ENCODE measurements around the gene POLR3E. TPM values are rescaled to one million over a fixed set of nuclear protein-coding genes. Genes with fewer than 3 reads are reported as not detected.

The POLR3E gene
- total and polyA plus RNA-seq, 4 experiments from 2014 or later: 10.0 to 94.0 (median 52.2) TPM

GRCh38 chr16:22262460-22262859 is 34.7 kb upstream of the POLR3E start:
- peaks cover 33 to 45% of the 10 kb centered on the region in 2 donors for H3K36me3 Mint-ChIP-seq
- no peaks in the 10 kb centered on the region for H3K27me3 Mint-ChIP-seq
- H3K4me3 Mint-ChIP-seq: no peak overlapping the region
- H3K9me3 ChIP-seq (ENCODE audit: control insufficient read depth in 1 of 2, low read length in 2 of 2): no peaks in the 10 kb centered on the region
- no peak for DNase-seq
- peaks cover 20% of the 10 kb centered on the region for H3K36me3 ChIP-seq (ENCODE audit: insufficient read depth, low read length)
- ChIA-PET CTCF (ENCODE audit: partially characterized antibody) (no interaction called here), POLR2A (ENCODE audit: partially characterized antibody) (interaction anchor here (3.7 kb wide), 1 partner anchor 56 kb away, joined by 10 read pairs; the partner anchor contains the start of gene EEF2K)
- peaks cover 25% of the 10 kb centered on the region for H3K4me1 ChIP-seq (ENCODE audit: insufficient read depth, low read length)
- H3K27me3 ChIP-seq (ENCODE audit: insufficient read depth, low read length): no peaks in the 10 kb centered on the region
- peak overlapping the region in 4 of 7 donors; percentile 23 to 79 (median 44) for H3K27ac Mint-ChIP-seq
- H3K9me3 Mint-ChIP-seq: no peaks in the 10 kb centered on the region
- peaks cover 11 to 37% (median 18%) of the 10 kb centered on the region in 4 donors for H3K4me1 Mint-ChIP-seq
- H3K4me3 ChIP-seq (ENCODE audit: low read length in 2 of 2): no peak overlapping the region
- intact Hi-C loops (cut with micrococcal nuclease): no loop called here
- no peak overlapping the region for H3K27ac ChIP-seq (ENCODE audit: low read depth, low read length)

- peak overlapping the region; percentile 31 to 84 (median 52) for H3K27ac Mint-ChIP-seq
- H3K9me3 ChIP-seq (ENCODE audit: control insufficient read depth in 1 of 2, low read length in 2 of 2): no peaks in the 10 kb centered on the region
- peak overlapping the region in 3 of 8 donors; percentile 39 to 66 (median 63) for H3K4me3 Mint-ChIP-seq
- H3K4me3 ChIP-seq (ENCODE audit: low read length in 2 of 2): no peak overlapping the region
- peaks cover 25% of the 10 kb centered on the region for H3K4me1 ChIP-seq (ENCODE audit: insufficient read depth, low read length)
- H3K9me3 Mint-ChIP-seq: no peaks in the 10 kb centered on the region
- H3K36me3 Mint-ChIP-seq: peaks cover 16 to 33% of the 10 kb centered on the region in 2 donors
- no peaks in the 10 kb centered on the region for H3K27me3 Mint-ChIP-seq
- no peak for DNase-seq
- H3K4me1 Mint-ChIP-seq: peaks cover 11 to 37% (median 18%) of the 10 kb centered on the region in 4 donors
- no peaks in the 10 kb centered on the region for H3K27me3 ChIP-seq (ENCODE audit: insufficient read depth, low read length)
- ChIA-PET POLR2A (ENCODE audit: partially characterized antibody) (interaction anchor here (3.7 kb wide), 1 partner anchor 59 kb away, joined by 10 read pairs; the partner anchor contains the start of gene EEF2K), CTCF (ENCODE audit: partially characterized antibody) (interaction anchor here (0.7 kb wide), 2 partner anchors 14 to 59 kb away, joined by 3 read pairs; partner anchors contain the start of gene EEF2K)
- intact Hi-C loops (cut with micrococcal nuclease): no loop called here
- H3K36me3 ChIP-seq (ENCODE audit: insufficient read depth, low read length): peaks cover 10% of the 10 kb centered on the region
- H3K27ac ChIP-seq (ENCODE audit: low read depth, low read length): no peak overlapping the region
Observed at GRCh38 chr16:22264786-22265185, 32.4 kb upstream of the POLR3E start.

GRCh38 chr16:22265351-22265750 is 31.9 kb upstream of the POLR3E start:
- Mint-ChIP-seq H3K9me3 (no peaks in the 10 kb centered on the region), H3K4me1 (peaks cover 11 to 37% (median 18%) of the 10 kb centered on the region in 4 donors), H3K27me3 (no peaks in the 10 kb centered on the region), H3K27ac (peak overlapping the region in 5 of 7 donors; percentile 17 to 85 (median 39)), H3K4me3 (peak overlapping the region in 1 of 8 donors; percentile 63), H3K36me3 (peaks cover 17 to 28% of the 10 kb centered on the region in 2 donors)
- DNase-seq: no peak
- Histone ChIP-seq H3K27me3 (ENCODE audit: insufficient read depth, low read length) (no peaks in the 10 kb centered on the region), H3K36me3 (ENCODE audit: insufficient read depth, low read length) (peaks cover 4% of the 10 kb centered on the region), H3K27ac (ENCODE audit: low read depth, low read length) (no peak overlapping the region), H3K4me3 (ENCODE audit: low read length in 2 of 2) (no peak overlapping the region), H3K4me1 (ENCODE audit: insufficient read depth, low read length) (peaks cover 25% of the 10 kb centered on the region), H3K9me3 (ENCODE audit: control insufficient read depth in 1 of 2, low read length in 2 of 2) (no peaks in the 10 kb centered on the region)
- ChIA-PET POLR2A (ENCODE audit: partially characterized antibody) (interaction anchor here (0.6 to 3.7 kb wide), 2 partner anchors 59 to 471 kb away, joined by 3 to 10 read pairs; partner anchors contain the start of gene EEF2K), CTCF (ENCODE audit: partially characterized antibody) (no interaction called here)
- intact Hi-C loops (cut with micrococcal nuclease): no loop called here

- H3K4me3 Mint-ChIP-seq: no peak overlapping the region
- H3K36me3 Mint-ChIP-seq: peaks cover 20 to 25% of the 10 kb centered on the region in 2 donors
- H3K9me3 Mint-ChIP-seq: no peaks in the 10 kb centered on the region
- Histone ChIP-seq H3K27me3 (ENCODE audit: insufficient read depth, low read length) (no peaks in the 10 kb centered on the region), H3K27ac (ENCODE audit: low read depth, low read length) (no peak overlapping the region), H3K9me3 (ENCODE audit: control insufficient read depth in 1 of 2, low read length in 2 of 2) (no peaks in the 10 kb centered on the region), H3K4me1 (ENCODE audit: insufficient read depth, low read length) (peaks cover 25% of the 10 kb centered on the region), H3K36me3 (ENCODE audit: insufficient read depth, low read length) (no peaks in the 10 kb centered on the region), H3K4me3 (ENCODE audit: low read length in 2 of 2) (no peak overlapping the region)
- no peak for DNase-seq
- H3K4me1 Mint-ChIP-seq: peaks cover 11 to 37% (median 18%) of the 10 kb centered on the region in 4 donors
- intact Hi-C loops (cut with micrococcal nuclease): no loop called here
- ChIA-PET CTCF (ENCODE audit: partially characterized antibody) (no interaction called here), POLR2A (ENCODE audit: partially characterized antibody) (no interaction called here)
- no peak overlapping the region for H3K27ac Mint-ChIP-seq
- no peaks in the 10 kb centered on the region for H3K27me3 Mint-ChIP-seq
Observed at GRCh38 chr16:22266546-22266945, 30.7 kb upstream of the POLR3E start.

GRCh38 chr16:22267764-22268163 is 29.4 kb upstream of the POLR3E start:
- H3K27me3 Mint-ChIP-seq: no peaks in the 10 kb centered on the region
- no peak overlapping the region for H3K27ac ChIP-seq (ENCODE audit: low read depth, low read length)
- no peaks in the 10 kb centered on the region for H3K27me3 ChIP-seq (ENCODE audit: insufficient read depth, low read length)
- no peak for DNase-seq
- POLR2A ChIA-PET (ENCODE audit: partially characterized antibody): no interaction called here
- H3K4me3 Mint-ChIP-seq: no peak overlapping the region
- H3K36me3 Mint-ChIP-seq: peaks cover 28 to 34% of the 10 kb centered on the region in 2 donors
- H3K9me3 Mint-ChIP-seq: no peaks in the 10 kb centered on the region
- H3K36me3 ChIP-seq (ENCODE audit: insufficient read depth, low read length): peaks cover 5% of the 10 kb centered on the region
- CTCF ChIA-PET (ENCODE audit: partially characterized antibody): no interaction called here
- no peaks in the 10 kb centered on the region for H3K9me3 ChIP-seq (ENCODE audit: control insufficient read depth in 1 of 2, low read length in 2 of 2)
- H3K27ac Mint-ChIP-seq: no peak overlapping the region
- no peak overlapping the region for H3K4me3 ChIP-seq (ENCODE audit: low read length in 2 of 2)
- H3K4me1 ChIP-seq (ENCODE audit: insufficient read depth, low read length): peaks cover 13% of the 10 kb centered on the region
- intact Hi-C loops (cut with micrococcal nuclease): no loop called here
- H3K4me1 Mint-ChIP-seq: peaks cover 7 to 25% (median 10%) of the 10 kb centered on the region in 4 donors

GRCh38 chr16:22270525-22270924 is 26.7 kb upstream of the POLR3E start:
- peaks cover 13% of the 10 kb centered on the region for H3K36me3 ChIP-seq (ENCODE audit: insufficient read depth, low read length)
- DNase-seq: no peak
- intact Hi-C loops (cut with micrococcal nuclease): no loop called here
- Mint-ChIP-seq H3K4me3 (no peak overlapping the region), H3K4me1 (peaks cover 0 to 4% (median 1%) of the 10 kb centered on the region in 4 donors), H3K27me3 (no peaks in the 10 kb centered on the region), H3K36me3 (peaks cover 25 to 36% of the 10 kb centered on the region in 2 donors), H3K9me3 (no peaks in the 10 kb centered on the region), H3K27ac (peak overlapping the region in 2 of 7 donors; percentile 18 to 42)
- no peaks in the 10 kb centered on the region for H3K9me3 ChIP-seq (ENCODE audit: control insufficient read depth in 1 of 2, low read length in 2 of 2)
- no peak overlapping the region for H3K27ac ChIP-seq (ENCODE audit: low read depth, low read length)
- no peaks in the 10 kb centered on the region for H3K4me1 ChIP-seq (ENCODE audit: insufficient read depth, low read length)
- no peaks in the 10 kb centered on the region for H3K27me3 ChIP-seq (ENCODE audit: insufficient read depth, low read length)
- POLR2A ChIA-PET (ENCODE audit: partially characterized antibody): no interaction called here
- no peak overlapping the region for H3K4me3 ChIP-seq (ENCODE audit: low read length in 2 of 2)
- CTCF ChIA-PET (ENCODE audit: partially characterized antibody): interaction anchor here (1.3 kb wide), 1 partner anchor 10 kb away, joined by 3 read pairs; no protein-coding TSS in a partner anchor

- no peaks in the 10 kb centered on the region for H3K9me3 ChIP-seq (ENCODE audit: control insufficient read depth in 1 of 2, low read length in 2 of 2)
- Mint-ChIP-seq H3K27me3 (no peaks in the 10 kb centered on the region), H3K4me1 (peaks cover 0 to 2% (median 0%) of the 10 kb centered on the region in 4 donors), H3K27ac (no peak overlapping the region), H3K4me3 (no peak overlapping the region), H3K36me3 (peaks cover 21 to 33% of the 10 kb centered on the region in 2 donors), H3K9me3 (no peaks in the 10 kb centered on the region)
- H3K4me1 ChIP-seq (ENCODE audit: insufficient read depth, low read length): no peaks in the 10 kb centered on the region
- no peak overlapping the region for H3K4me3 ChIP-seq (ENCODE audit: low read length in 2 of 2)
- ChIA-PET CTCF (ENCODE audit: partially characterized antibody) (interaction anchor here (1.3 kb wide), 1 partner anchor 24 kb away, joined by 4 read pairs; the partner anchor contains the start of gene POLR3E), POLR2A (ENCODE audit: partially characterized antibody) (no interaction called here)
- peaks cover 13% of the 10 kb centered on the region for H3K36me3 ChIP-seq (ENCODE audit: insufficient read depth, low read length)
- no peaks in the 10 kb centered on the region for H3K27me3 ChIP-seq (ENCODE audit: insufficient read depth, low read length)
- intact Hi-C loops (cut with micrococcal nuclease): no loop called here
- no peak for DNase-seq
- no peak overlapping the region for H3K27ac ChIP-seq (ENCODE audit: low read depth, low read length)
Observed at GRCh38 chr16:22272870-22273650, 24.1 kb upstream of the POLR3E start.

Measured in CD4-positive, alpha-beta memory T cell (primary cell).